OCI-LY3 (cell line): Measurements from ENCODE around the gene CNOT10.
"Not testable (repeated sequence)": the region's sequence is repeated elsewhere in the genome, so short reads cannot be mapped to it uniquely, and the experiment has no call there.

ENCODE experiments used
- CTCF ChIP-seq: fragments of 200-600, 300-600 bp; sonication (generic); IDR thresholded peaks from 2 replicates; pipeline ENCODE4 v1.5.1; 2014; ENCODE audit warnings: antibody characterized with exemption, low read length, low read depth
- EZH2phosphoT487 ChIP-seq: fragments of 200-600 bp; shearing (Covaris generic); IDR thresholded peaks from 2 replicates; pipeline ENCODE4 v1.6.1; 2018; ENCODE audit warnings: antibody characterized with exemption, mixed run types, low read depth

GRCh38 chr3:32781969-32782270, 96.9 kb downstream of the CNOT10 start:
- not testable (repeated sequence) for TF ChIP-seq CTCF, EZH2phosphoT487
